GM18873 (cell line): ENCODE data around the gene CDKN1A.

Source experiments
- ATAC-seq: cut with Tn5 transposase; IDR thresholded peaks from one replicate; pipeline ENCODE4 v1.9.1; 2021; ENCODE audit warnings: mild to moderate bottlenecking, moderate library complexity, moderate number of reproducible peaks; ENCODE audit not compliant: unreplicated experiment, low FRiP score

Gene CDKN1A

DNA sequence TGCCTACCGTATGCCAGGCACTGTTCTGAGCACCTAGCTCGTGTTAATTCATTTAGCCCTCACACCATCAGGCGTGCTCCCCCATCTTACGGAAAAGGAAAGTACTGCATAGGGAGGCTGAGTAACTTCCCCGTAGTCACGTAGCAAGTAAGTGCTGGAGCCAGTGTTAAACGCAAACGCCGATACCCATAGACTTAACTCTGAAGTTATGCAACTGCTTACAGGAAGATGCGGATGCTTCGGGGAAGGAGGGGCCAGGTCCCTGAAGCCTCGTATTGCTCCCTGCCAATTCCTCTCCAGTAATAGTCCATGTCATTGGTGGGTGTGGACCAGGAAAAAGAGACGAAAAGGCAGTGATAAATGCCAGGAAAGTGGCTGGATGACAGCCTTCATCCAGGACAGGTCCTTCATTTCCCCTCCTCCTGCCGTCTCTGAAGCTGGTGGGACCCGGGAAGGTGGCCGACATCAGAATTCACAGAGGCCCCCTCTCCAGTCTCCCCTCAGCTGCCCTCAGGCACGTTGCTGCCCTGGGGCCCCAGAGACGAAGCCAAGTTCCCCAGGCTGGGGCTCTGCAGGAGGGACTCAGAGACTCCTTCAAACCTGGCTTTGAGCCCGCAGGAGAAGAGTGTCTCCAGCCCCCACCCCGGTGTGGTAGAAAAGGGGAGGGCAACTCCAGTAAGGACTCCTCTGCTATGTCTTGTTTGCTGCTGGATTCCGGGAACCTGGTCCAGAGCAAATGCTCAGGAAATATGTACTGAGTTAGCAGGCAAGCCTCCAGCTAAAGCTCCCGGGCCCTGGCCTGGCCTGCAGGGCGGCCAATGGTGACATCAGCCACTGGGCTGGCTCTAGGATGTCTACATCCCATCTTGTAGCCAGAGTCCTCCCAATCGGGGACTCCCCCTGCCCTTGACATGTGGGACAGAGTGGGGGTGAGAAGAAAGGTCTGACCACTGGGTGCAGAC, 56.9 kb downstream of the CDKN1A start:
- ATAC-seq = no peak
